Peyer's patch (tissue), 4 donors: ENCODE results near the gene FYB1. TPM values are rescaled to one million over a fixed set of nuclear protein-coding genes. Genes with fewer than 3 reads are reported as not detected.
A peak's percentile ranks its signal among the peaks of the same experiment; 100 is the strongest.
"Not testable (repeated sequence)": the region's sequence is repeated elsewhere in the genome, so short reads cannot be mapped to it uniquely, and the experiment has no call there.

Experiments used
- DNase-seq, 3 donors: peaks; one replicate each; pipeline ENCODE4 v3.0.0-alpha.2; 2017 to 2019
- H3K27ac ChIP-seq, 4 donors: fragments of 200-600 bp; sonication (generic); one replicate each; pipeline ENCODE4 v1.5.1; 2016 to 2019
- H3K27me3 ChIP-seq, 2 donors: fragments of 200-600 bp; sonication (generic); one replicate each; pipeline ENCODE4 v1.5.1; 2019
- H3K36me3 ChIP-seq, 3 donors: fragments of 200-600 bp; sonication (generic); one replicate each; pipeline ENCODE4 v1.5.1; 2016 to 2019
- H3K4me1 ChIP-seq, 4 donors: fragments of 200-600 bp; sonication (generic); one replicate each; pipeline ENCODE4 v1.5.1; 2016 to 2019
- H3K4me3 ChIP-seq, 4 donors: fragments of 200-600 bp; sonication (generic); 1 replicate in 3 of 4; 2 replicates in 1 of 4; pipeline ENCODE4 v1.5.1; 2016 to 2019; ENCODE audit warnings: mild to moderate bottlenecking in 1 of 4
- H3K9me3 ChIP-seq, 4 donors: fragments of 200-600 bp; sonication (generic); one replicate each; pipeline ENCODE4 v1.5.1; 2016 to 2019; ENCODE audit warnings: mild to moderate bottlenecking in 1 of 4
- CTCF ChIP-seq, 6 experiments: fragments of 450-650 bp in 4 of 6; fragments of 200-600 bp in 2 of 6; sonication (generic) in 1 of 6; IDR thresholded peaks; one replicate each; pipeline ENCODE4 v1.5.1; 2017 to 2019; ENCODE audit warnings: antibody characterized with exemption in 6 of 6, mild to moderate bottlenecking in 3 of 6, moderate library complexity in 1 of 6
- POLR2A ChIP-seq, 2 donors: fragments of 450-650 bp; IDR thresholded peaks; one replicate each; pipeline ENCODE4 v1.5.1; 2017; ENCODE audit warnings: antibody characterized with exemption in 2 of 2, mild to moderate bottlenecking in 2 of 2, moderate library complexity in 2 of 2
- total RNA-seq, 4 donors: library from RNA; depleted of rRNA; stranded (reverse); fragments of >200 nt; gene quantifications; one replicate each; pipeline ENCODE4 v1.1.0, GENCODE V29; 2016

The FYB1 gene
- total RNA-seq, 4 donors from 2014 or later: 12.1 to 184 (median 17.6) TPM

- no peaks in the 10 kb centered on the region for H3K36me3 ChIP-seq
- H3K4me3 ChIP-seq: no peak overlapping the region
- H3K4me1 ChIP-seq: no peaks in the 10 kb centered on the region
- DNase-seq: no peak
- TF ChIP-seq POLR2A (IDR thresholded peaks at IDR 0.05): no peak
- TF ChIP-seq CTCF (IDR thresholded peaks at IDR 0.05): no peak
- no peaks in the 10 kb centered on the region for H3K9me3 ChIP-seq
- no peaks in the 10 kb centered on the region for H3K27me3 ChIP-seq
- no peak overlapping the region for H3K27ac ChIP-seq
These were observed 7.2 kb upstream of the FYB1 start for GRCh38 chr5:39226558-39226957.

GRCh38 chr5:39226100-39226451 is 6.7 kb upstream of the FYB1 start:
- Histone ChIP-seq H3K36me3 (no peaks in the 10 kb centered on the region), H3K27ac (no peak overlapping the region), H3K9me3 (no peaks in the 10 kb centered on the region), H3K4me1 (no peaks in the 10 kb centered on the region), H3K4me3 (no peak overlapping the region), H3K27me3 (no peaks in the 10 kb centered on the region)
- no peak for TF ChIP-seq CTCF (IDR thresholded peaks at IDR 0.05)
- no peak for TF ChIP-seq POLR2A (IDR thresholded peaks at IDR 0.05)
- DNase-seq: no peak

- Histone ChIP-seq H3K27me3 (no peaks in the 10 kb centered on the region), H3K36me3 (no peaks in the 10 kb centered on the region), H3K27ac (no peak overlapping the region), H3K4me3 (no peak overlapping the region), H3K4me1 (no peaks in the 10 kb centered on the region), H3K9me3 (no peaks in the 10 kb centered on the region)
- DNase-seq: no peak
- TF ChIP-seq POLR2A (IDR thresholded peaks at IDR 0.05) (no peak), CTCF (IDR thresholded peaks at IDR 0.05) (no peak)
These were observed 6.2 kb upstream of the FYB1 start for GRCh38 chr5:39225405-39226099.

GRCh38 chr5:39224196-39224761 is 4.9 kb upstream of the FYB1 start:
- Histone ChIP-seq H3K27me3 (no peaks in the 10 kb centered on the region), H3K4me3 (no peak overlapping the region), H3K4me1 (no peaks in the 10 kb centered on the region), H3K36me3 (no peaks in the 10 kb centered on the region), H3K9me3 (no peaks in the 10 kb centered on the region), H3K27ac (no peak overlapping the region)
- DNase-seq: peak in 2 of 3 donors; percentile 51 to 65
- no peak for TF ChIP-seq POLR2A (IDR thresholded peaks at IDR 0.05)
- TF ChIP-seq CTCF (IDR thresholded peaks at IDR 0.05): no peak

DNA sequence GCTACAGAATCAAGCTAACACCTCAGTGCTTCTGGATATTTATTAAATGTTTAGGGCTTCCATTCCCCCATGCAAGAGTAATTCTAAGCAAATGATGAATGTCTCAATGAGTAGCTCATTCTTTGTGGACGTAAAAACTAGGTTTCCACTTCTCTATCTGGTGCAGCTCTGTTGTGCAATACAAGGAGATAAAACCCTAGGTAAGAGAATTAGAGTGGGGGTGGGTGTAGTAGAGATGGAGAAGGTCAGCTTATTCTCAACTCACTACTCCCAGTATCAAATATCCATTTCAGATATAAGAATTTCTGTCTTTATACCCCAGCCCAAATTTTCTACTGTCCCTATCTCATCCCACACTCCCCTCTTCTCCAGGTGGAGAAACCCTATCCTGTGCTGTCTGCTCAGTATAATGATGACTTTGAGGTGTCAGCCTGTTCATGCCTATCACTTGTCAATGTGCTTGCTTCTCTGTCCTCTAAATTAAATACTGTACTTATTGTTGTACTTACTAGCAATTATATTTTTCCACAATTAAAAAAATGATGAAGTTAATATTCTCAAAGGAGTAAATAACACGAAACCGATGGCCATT is 4.3 kb upstream of the FYB1 start:
- no peak for TF ChIP-seq POLR2A (IDR thresholded peaks at IDR 0.05)
- Histone ChIP-seq H3K4me1 (no peaks in the 10 kb centered on the region), H3K9me3 (no peaks in the 10 kb centered on the region), H3K4me3 (no peak overlapping the region), H3K36me3 (no peaks in the 10 kb centered on the region), H3K27ac (no peak overlapping the region), H3K27me3 (no peaks in the 10 kb centered on the region)
- DNase-seq: no peak

DNA sequence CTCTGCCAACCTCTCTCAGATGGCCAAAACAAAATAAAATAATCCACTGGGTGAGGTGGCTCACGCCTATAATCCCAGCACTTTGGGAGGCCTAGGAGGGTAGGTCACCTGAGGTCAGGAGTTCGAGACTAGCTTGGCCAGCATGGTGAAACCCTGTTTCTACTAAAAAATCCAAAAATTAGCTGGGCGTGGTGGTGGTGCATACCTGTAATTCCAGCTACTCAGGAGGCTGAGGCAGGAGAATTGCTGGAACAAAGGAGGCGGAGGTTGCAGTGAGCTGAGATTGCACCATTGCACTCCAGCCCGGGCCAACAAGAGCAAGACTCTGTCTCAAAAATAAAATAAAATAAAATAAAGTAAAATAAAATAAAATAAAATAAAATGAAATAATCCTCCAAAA is 2.3 kb upstream of the FYB1 start:
- not testable (repeated sequence) for H3K36me3 ChIP-seq, H3K27me3 ChIP-seq, H3K9me3 ChIP-seq, H3K27ac ChIP-seq, DNase-seq, H3K4me1 ChIP-seq, H3K4me3 ChIP-seq
